Measurements from ENCODE around the gene NOD1. TPM values are rescaled to one million over a fixed set of nuclear protein-coding genes. Genes with fewer than 3 reads are reported as not detected.
"Not testable (repeated sequence)": the region's sequence is repeated elsewhere in the genome, so short reads cannot be mapped to it uniquely, and the experiment has no call there.

The NOD1 gene
- total RNA-seq, 4 donors from 2014 or later, result 9.2 to 22.1 (median 12.7) TPM

DNA sequence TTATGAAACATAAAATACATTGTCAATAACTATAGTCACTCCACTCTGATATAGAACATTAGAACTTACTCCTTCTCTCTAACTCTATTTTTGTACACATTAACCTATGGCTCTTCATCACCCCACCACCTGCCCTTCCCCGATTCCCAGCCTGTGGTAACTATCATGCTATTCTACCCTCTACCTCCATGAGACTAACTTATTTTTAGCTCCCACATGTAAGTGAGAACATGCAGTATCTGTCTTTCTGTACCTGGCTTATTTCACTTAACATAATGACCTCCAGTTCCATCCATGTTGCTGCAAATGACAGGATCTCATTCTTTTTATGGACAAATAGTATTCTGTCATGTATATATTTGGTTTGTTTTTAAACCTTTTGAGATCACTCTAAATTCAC lies 8.8 kb upstream of the NOD1 start:
- no peaks in the 10 kb centered on the region for H3K27me3 ChIP-seq
- H3K9me3 ChIP-seq, result no peaks in the 10 kb centered on the region
- no peaks in the 10 kb centered on the region for H3K36me3 ChIP-seq
- DNase-seq, result no peak
- intact Hi-C loops (cut with DNase I; ENCODE audit: low total_unique reads), result no loop called here
- H3K4me3 ChIP-seq, result no peak overlapping the region
- TF ChIP-seq, protein P1, sequence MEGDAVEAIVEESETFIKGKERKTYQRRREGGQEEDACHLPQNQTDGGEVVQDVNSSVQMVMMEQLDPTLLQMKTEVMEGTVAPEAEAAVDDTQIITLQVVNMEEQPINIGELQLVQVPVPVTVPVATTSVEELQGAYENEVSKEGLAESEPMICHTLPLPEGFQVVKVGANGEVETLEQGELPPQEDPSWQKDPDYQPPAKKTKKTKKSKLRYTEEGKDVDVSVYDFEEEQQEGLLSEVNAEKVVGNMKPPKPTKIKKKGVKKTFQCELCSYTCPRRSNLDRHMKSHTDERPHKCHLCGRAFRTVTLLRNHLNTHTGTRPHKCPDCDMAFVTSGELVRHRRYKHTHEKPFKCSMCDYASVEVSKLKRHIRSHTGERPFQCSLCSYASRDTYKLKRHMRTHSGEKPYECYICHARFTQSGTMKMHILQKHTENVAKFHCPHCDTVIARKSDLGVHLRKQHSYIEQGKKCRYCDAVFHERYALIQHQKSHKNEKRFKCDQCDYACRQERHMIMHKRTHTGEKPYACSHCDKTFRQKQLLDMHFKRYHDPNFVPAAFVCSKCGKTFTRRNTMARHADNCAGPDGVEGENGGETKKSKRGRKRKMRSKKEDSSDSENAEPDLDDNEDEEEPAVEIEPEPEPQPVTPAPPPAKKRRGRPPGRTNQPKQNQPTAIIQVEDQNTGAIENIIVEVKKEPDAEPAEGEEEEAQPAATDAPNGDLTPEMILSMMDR (IDR thresholded peaks at IDR 0.05), result no peak
- H3K4me1 ChIP-seq, result no peaks in the 10 kb centered on the region
- no peak overlapping the region for H3K27ac ChIP-seq

- no peaks in the 10 kb centered on the region for H3K4me1 ChIP-seq
- no peaks in the 10 kb centered on the region for H3K9me3 ChIP-seq
- DNase-seq, result no peak
- TF ChIP-seq, protein P1 (IDR thresholded peaks at IDR 0.05), result no peak
- TF ChIP-seq POLR2A (IDR thresholded peaks at IDR 0.05), result no peak
- no peak overlapping the region for H3K27ac ChIP-seq
- H3K4me3 ChIP-seq, result no peak overlapping the region
- intact Hi-C loops (cut with DNase I; ENCODE audit: low total_unique reads), result no loop called here
- H3K36me3 ChIP-seq, result no peaks in the 10 kb centered on the region
- H3K27me3 ChIP-seq, result no peaks in the 10 kb centered on the region
Measured at GRCh38 chr7:30485667-30486066, 7.1 kb upstream of the NOD1 start.

DNA sequence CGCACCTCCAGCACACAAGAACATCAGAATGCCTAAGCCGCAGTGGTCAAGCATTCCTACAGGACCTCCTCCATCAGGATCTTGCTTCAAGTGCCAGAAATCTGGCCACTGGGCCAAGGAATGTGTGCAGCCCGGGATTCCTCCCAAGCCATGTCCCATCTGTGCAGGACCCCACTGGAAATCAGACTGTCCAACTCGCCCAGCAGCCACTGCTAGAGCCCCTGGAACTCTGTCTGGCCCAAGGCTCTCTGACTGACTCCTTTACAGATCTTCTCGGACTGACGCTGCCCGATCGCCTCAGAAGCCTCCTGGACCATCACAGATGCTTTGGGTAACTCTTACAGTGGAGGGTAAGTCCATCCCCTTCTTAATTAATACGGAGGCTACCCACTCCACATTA lies 2.8 kb upstream of the NOD1 start:
- H3K36me3 ChIP-seq; H3K27ac ChIP-seq; H3K27me3 ChIP-seq; DNase-seq; intact Hi-C loops (cut with DNase I; ENCODE audit: low total_unique reads); H3K4me3 ChIP-seq; H3K9me3 ChIP-seq: not testable (repeated sequence)
- peaks cover 0 to 13% of the 10 kb centered on the region in 2 donors for H3K4me1 ChIP-seq

DNA sequence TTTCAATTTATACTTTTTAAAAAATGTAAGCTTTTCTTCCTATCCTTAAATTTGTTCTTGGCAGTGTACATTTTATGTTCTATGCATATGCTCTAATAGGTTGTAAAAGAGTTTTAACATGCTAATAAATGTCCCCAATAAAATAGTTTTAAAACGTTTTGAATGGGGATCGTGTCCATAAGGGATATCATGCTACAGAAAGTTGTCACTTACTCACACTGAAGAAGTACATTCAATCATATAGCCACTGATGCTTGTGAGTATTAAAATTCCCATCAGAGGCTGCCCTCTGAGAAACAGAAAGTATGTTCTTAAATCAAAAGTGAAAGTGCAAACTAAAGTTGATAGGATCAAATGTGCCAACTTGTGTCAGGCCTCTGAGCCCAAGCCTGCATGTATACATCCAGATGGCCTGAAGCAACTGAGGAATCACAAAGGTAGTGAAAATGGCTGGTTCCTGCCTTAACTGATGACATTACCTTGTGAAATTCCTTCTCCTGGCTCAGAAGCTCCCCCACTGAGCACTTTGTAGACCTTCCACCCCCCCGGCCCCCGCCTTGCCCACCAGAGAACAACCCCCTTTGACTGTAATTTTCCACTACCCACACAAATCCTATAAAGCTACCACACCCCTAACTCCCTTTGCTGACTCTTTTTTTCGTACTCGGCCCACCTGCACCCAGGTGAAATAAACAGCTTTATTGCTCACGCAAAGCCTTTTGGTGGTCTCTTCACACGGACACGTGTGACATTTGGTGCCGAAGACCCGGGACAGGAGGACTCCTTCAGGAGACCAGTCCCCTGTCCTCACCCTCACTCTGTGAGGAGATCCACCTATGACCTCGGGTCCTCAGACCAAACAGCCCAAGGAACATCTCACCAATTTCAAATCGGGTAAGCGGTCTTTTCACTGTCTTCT lies 877 bp upstream of the NOD1 start:
- Histone ChIP-seq H3K9me3 (no peaks in the 10 kb centered on the region), H3K4me1 (peaks cover 3 to 13% of the 10 kb centered on the region in 2 donors), H3K4me3 (peak overlapping the region; percentile 69 to 90), H3K27me3 (no peaks in the 10 kb centered on the region), H3K27ac (peak overlapping the region; percentile 93), H3K36me3 (no peaks in the 10 kb centered on the region)
- TF ChIP-seq, protein P1 (IDR thresholded peaks at IDR 0.05), result no peak
- no peak for TF ChIP-seq POLR2A (IDR thresholded peaks at IDR 0.05)
- DNase-seq, result no peak
- intact Hi-C loops (cut with DNase I; ENCODE audit: low total_unique reads), result no loop called here

DNA sequence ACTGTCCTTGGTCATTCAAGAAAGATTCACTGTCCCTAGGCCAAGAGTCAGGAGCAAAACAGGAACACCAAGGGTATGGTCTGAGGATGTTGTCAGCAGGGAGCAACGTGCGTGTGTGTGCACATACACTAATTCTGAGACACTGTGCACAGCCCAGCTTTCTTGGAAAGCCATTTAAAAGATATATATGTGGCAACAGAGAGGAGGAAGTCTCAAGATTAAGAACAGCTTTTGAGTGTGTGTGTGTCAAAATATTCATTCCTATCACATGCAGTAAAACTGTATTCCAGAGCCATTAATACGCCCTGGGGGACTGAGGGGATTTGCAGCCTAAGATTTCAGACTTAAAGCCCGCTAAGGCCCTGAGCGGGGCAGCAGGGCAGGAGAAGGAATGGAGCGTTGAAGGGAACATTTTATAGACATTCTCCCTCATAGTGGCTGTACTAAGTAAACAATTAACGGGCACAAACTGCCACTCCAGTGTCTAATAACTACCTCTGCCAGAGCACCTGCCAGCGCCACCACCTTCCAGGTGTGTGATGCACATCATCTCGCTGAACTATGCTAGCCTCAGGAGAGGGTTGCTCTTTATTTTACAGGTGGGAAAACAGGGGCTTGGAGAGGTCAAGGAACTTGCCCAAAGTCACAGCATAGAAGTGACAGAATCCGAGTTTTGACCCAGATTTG lies 2.0 kb downstream of the NOD1 start:
- DNase-seq, result no peak
- Histone ChIP-seq H3K4me1 (peaks cover 13 to 25% of the 10 kb centered on the region in 2 donors), H3K27ac (peak overlapping the region in 1 of 2 donors; percentile 93), H3K36me3 (no peaks in the 10 kb centered on the region), H3K4me3 (peak overlapping the region in 1 of 2 donors; percentile 69), H3K9me3 (no peaks in the 10 kb centered on the region), H3K27me3 (no peaks in the 10 kb centered on the region)
- intact Hi-C loops (cut with DNase I; ENCODE audit: low total_unique reads), result no loop called here
- no peak for TF ChIP-seq POLR2A (IDR thresholded peaks at IDR 0.05)
- TF ChIP-seq, protein P1 (IDR thresholded peaks at IDR 0.05), result no peak
